ENCODE measurements around the gene CDK15. TPM values are rescaled to one million over a fixed set of nuclear protein-coding genes. Genes with fewer than 3 reads are reported as not detected.

CDK15 gene
- total RNA-seq, 2 donors from 2014 or later = 1.2 TPM; not detected in 1

DNA sequence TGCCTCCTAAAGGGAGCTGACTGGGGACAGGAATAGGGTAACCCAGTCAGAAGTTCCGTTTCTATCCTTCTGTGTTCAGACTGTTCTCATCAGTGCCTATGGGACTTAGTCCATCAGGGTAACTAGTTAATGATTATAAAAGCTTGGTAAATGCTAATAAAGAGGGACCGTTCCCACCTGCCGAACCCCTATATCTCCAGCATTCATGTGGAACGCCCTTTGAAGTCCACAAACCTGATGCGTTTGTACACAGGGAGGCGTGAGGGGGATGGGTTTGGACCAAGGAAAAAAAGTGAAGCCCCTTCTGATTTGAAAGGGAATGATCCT is 112.9 kb downstream of the CDK15 start:
- no peaks in the 10 kb centered on the region for H3K4me1 ChIP-seq (replicated peaks)
- no peaks in the 10 kb centered on the region for H3K9me3 ChIP-seq
- no peaks in the 10 kb centered on the region for H3K27me3 ChIP-seq (replicated peaks; ENCODE audit: insufficient read depth)
- no peak overlapping the region for H3K4me3 ChIP-seq
- TF ChIP-seq, protein P1, sequence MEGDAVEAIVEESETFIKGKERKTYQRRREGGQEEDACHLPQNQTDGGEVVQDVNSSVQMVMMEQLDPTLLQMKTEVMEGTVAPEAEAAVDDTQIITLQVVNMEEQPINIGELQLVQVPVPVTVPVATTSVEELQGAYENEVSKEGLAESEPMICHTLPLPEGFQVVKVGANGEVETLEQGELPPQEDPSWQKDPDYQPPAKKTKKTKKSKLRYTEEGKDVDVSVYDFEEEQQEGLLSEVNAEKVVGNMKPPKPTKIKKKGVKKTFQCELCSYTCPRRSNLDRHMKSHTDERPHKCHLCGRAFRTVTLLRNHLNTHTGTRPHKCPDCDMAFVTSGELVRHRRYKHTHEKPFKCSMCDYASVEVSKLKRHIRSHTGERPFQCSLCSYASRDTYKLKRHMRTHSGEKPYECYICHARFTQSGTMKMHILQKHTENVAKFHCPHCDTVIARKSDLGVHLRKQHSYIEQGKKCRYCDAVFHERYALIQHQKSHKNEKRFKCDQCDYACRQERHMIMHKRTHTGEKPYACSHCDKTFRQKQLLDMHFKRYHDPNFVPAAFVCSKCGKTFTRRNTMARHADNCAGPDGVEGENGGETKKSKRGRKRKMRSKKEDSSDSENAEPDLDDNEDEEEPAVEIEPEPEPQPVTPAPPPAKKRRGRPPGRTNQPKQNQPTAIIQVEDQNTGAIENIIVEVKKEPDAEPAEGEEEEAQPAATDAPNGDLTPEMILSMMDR (IDR thresholded peaks at IDR 0.05) = no peak
- no peak for TF ChIP-seq POLR2A (IDR thresholded peaks at IDR 0.05)
- WGBS = 82% methylated on average over 6 of the region's 6 CpGs
- intact Hi-C loops (cut with DNase I) = no loop called here
- DNase-seq (ENCODE audit: low spot score) = no peak
- no peaks in the 10 kb centered on the region for H3K36me3 ChIP-seq
- H3K27ac ChIP-seq = no peak overlapping the region

DNA sequence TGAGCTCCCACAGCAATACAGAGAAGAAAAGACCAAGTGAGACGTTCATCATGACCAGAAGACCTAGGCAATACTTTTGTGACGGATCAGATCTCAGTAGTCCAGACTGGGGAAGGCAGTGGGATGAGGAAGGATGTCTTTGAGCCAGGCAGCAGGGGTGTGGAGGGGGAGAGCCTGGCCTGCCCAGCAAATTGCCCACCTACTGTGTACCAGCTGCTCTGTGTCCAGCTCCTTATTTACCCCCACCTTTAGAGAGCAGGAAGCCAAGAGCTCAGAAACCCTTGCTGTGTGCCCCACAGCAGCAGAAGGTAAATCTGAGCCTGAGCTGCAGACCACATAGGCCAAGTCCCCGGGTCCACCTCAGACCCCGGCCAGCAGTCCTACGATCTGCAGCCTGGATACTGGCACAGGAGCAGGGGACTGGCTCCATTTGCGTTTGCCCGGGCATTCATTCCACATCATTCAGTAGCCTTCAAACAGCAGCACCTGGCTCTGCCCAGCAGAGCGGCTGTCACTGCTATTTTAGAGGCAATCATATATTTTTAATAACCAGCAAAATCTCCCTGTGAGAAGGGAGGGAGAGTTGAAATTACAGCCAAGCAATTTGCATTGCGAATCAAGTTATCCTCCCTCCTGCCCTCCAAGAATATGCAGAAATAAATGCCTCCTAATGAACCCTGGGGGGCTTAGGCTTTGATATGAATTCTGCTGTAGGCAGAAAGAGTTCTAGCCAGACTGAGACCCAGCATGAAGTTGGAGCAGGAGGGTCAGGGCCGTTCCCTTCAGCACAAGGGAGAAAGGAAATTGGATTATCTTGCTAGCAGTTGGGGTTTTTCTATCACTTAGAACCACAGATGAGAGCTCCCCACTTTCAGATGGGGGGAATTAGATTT is 117.3 kb downstream of the CDK15 start:
- Histone ChIP-seq H3K27me3 (replicated peaks; ENCODE audit: insufficient read depth) (no peaks in the 10 kb centered on the region), H3K4me1 (replicated peaks) (no peaks in the 10 kb centered on the region), H3K27ac (no peak overlapping the region), H3K9me3 (no peaks in the 10 kb centered on the region), H3K4me3 (no peak overlapping the region), H3K36me3 (no peaks in the 10 kb centered on the region)
- DNase-seq (ENCODE audit: low spot score) = no peak
- 80% methylated on average over 10 of the region's 10 CpGs for WGBS
- intact Hi-C loops (cut with DNase I) = no loop called here
- no peak for TF ChIP-seq POLR2A (IDR thresholded peaks at IDR 0.05)
- TF ChIP-seq, protein P1 (IDR thresholded peaks at IDR 0.05) = no peak
- TF ChIP-seq POLR2AphosphoS5 (IDR thresholded peaks at IDR 0.05) = no peak

DNA sequence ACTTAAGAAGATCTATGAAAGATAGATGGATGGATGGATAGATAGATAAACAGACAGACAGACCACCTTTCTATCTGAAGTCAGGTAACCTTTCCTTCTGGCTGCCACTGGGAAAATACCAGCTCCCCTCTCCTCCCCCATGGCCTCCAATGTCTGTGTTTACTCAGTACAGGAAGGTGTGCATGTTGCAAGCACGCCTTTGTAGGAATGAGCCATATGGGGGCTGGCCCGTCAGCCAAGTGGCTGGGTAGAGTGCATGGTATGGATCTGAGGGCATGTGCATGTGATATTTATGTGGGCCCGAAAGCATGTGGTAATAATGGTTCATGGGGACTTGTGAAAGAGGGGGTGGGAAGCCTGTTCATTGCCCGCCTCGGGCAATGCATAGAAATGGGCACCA is 118.1 kb downstream of the CDK15 start:
- no peaks in the 10 kb centered on the region for H3K9me3 ChIP-seq
- H3K27me3 ChIP-seq (replicated peaks; ENCODE audit: insufficient read depth) = no peaks in the 10 kb centered on the region
- H3K4me1 ChIP-seq (replicated peaks) = no peaks in the 10 kb centered on the region
- H3K27ac ChIP-seq = no peak overlapping the region
- H3K36me3 ChIP-seq = no peaks in the 10 kb centered on the region
- no peak for DNase-seq (ENCODE audit: low spot score)
- no peak overlapping the region for H3K4me3 ChIP-seq
- intact Hi-C loops (cut with DNase I) = no loop called here
- TF ChIP-seq, protein P1 (IDR thresholded peaks at IDR 0.05) = no peak
- no peak for TF ChIP-seq POLR2A (IDR thresholded peaks at IDR 0.05)
- TF ChIP-seq POLR2AphosphoS5 (IDR thresholded peaks at IDR 0.05) = no peak
- WGBS = 95% methylated on average over 5 of the region's 5 CpGs

DNA sequence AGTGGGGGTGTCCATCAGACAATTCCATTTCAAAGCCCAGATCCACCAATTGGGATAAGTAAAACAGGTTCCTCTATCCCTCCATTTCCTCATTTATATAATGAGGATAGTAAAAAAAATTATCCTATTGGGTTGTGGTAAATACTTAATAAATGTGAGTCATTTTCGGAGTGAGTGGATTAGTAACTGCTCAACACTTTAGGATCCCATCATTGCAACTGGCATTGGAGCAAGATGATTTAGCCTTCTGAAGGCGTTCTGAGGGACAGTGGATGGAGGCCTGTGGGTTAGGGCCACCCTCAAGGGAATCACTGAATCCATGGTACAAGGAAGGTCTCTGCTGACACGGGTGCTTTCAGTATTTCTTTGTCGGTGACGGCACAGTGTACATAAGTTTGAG is 118.7 kb downstream of the CDK15 start:
- Histone ChIP-seq H3K27me3 (replicated peaks; ENCODE audit: insufficient read depth) (no peaks in the 10 kb centered on the region), H3K27ac (no peak overlapping the region), H3K36me3 (no peaks in the 10 kb centered on the region), H3K9me3 (no peaks in the 10 kb centered on the region), H3K4me3 (no peak overlapping the region), H3K4me1 (replicated peaks) (no peaks in the 10 kb centered on the region)
- intact Hi-C loops (cut with DNase I) = no loop called here
- 91% methylated on average over 5 of the region's 5 CpGs for WGBS
- TF ChIP-seq POLR2AphosphoS5 (IDR thresholded peaks at IDR 0.05) (no peak), POLR2A (IDR thresholded peaks at IDR 0.05) (no peak)
- TF ChIP-seq, protein P1 (IDR thresholded peaks at IDR 0.05) = no peak
- no peak for DNase-seq (ENCODE audit: low spot score)

DNA sequence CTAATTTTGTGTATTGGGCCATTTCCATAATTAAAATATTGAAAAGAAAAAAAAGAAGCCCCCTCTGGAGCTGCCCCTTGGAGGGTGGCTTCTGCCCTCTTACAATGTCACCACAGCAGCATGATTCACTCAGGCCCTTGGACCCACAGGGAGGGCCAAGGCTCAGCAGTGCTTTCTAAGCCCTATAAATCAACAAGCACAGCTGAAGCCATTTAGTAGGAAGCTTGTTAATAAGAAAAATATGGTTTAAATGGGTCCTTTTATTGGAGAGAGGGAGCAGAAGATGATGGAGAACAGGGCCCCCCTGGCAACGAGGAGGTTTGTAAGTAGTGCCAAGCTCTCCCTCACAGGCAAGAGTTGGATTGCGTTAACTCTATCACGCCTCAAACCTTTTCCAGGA is 119.7 kb downstream of the CDK15 start:
- WGBS = 61% methylated on average over 3 of the region's 3 CpGs

More for the DNA sequence above, 119.7 kb downstream of the CDK15 start:
- Histone ChIP-seq H3K4me3 (no peak overlapping the region), H3K36me3 (no peaks in the 10 kb centered on the region), H3K27ac (no peak overlapping the region), H3K4me1 (replicated peaks) (no peaks in the 10 kb centered on the region), H3K9me3 (no peaks in the 10 kb centered on the region), H3K27me3 (replicated peaks; ENCODE audit: insufficient read depth) (no peaks in the 10 kb centered on the region)
- TF ChIP-seq POLR2A (IDR thresholded peaks at IDR 0.05) (no peak), POLR2AphosphoS5 (IDR thresholded peaks at IDR 0.05) (no peak)
- TF ChIP-seq, protein P1 (IDR thresholded peaks at IDR 0.05) = no peak
- no peak for DNase-seq (ENCODE audit: low spot score)
- intact Hi-C loops (cut with DNase I) = no loop called here

Data from prostate gland (tissue), 2 donors.